ENCODE measurements around the gene COL4A6.

Gene COL4A6

DNA sequence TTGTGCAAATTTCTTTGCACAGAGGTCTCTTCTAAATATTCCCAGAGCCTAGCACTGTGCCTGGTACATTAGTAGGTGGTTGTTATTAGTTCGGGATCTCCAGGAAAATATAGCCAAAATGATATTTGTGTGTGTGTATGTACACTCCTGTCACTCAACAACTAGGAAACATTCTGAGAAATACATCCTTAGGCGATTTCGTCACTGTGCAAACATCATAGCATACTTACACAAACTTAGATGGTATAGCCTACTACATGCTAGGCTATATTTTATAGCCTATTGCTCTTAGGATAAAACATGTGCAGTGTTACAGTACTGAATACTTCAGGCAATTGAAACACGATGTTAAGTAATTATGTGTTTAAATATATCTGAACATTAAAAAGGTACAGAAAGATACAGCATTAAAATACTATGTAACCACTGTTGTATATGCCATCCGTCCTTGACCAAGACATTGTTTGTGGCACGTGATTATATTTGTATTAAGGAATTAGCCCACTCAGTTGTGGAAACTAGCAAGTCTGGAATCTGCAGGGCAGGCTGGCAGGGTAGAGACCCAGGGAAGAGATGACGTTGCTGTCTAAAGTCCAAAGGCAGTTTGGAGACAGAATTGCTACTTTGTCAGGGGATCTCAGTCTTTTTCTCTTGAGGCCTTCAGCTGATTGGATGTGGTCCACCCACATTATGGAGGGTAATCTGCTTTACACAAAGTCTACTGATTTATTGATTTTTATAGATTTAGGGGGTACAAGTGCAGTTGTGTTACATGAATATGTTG is 106.9 kb downstream of the COL4A6 start:
- no peak for DNase-seq (ENCODE audit: low spot score)

GRCh38 chrX:108323751-108324150 is 114.5 kb downstream of the COL4A6 start:
- no peak for DNase-seq (ENCODE audit: low spot score)

- DNase-seq (ENCODE audit: low spot score), result no peak
Observed at GRCh38 chrX:108322234-108322633, 116.0 kb downstream of the COL4A6 start.

DNA sequence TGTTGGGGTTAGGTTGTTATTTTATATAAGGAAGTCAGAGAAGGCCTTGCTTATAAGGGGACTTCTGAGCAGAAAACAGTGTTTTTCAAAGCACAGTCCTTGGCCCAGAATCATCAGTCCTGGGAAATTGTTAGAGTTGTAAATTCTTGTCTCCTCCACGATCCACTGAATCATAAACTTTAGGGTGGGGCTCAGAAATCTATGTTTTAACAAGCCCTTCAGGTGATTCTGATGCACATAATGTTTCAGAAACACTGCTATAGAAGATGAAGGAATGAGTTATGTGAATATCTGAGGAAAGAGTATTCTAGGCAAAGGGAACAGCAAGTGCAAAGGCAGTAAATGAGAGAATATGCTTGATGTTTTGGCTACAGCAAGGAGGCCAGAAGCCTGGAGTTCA is 121.8 kb downstream of the COL4A6 start:
- no peak for DNase-seq (ENCODE audit: low spot score)

GRCh38 chrX:108313669-108314068 is 124.6 kb downstream of the COL4A6 start:
- no peak for DNase-seq (ENCODE audit: low spot score)

DNA sequence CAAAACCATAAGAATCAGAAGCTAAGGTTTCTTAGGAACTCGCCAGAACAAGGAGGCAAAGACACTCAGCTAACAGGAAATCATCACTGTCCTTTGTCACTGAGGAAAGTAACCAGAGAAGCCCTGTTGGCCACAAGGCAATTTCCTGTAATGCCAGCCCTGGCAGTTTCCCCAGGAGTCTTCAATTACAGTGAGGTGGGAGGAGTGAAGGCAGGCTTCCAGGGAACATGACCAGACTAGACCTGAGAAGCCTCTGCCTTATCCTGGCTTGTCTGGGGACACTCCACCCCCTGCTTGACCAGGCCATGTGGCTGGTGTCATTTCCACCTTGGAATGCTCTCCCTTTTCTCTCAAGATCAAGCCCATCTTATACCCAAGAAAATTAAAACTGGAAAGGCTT is 125.3 kb downstream of the COL4A6 start:
- no peak for DNase-seq (ENCODE audit: low spot score)

GRCh38 chrX:108312011-108312410 is 126.2 kb downstream of the COL4A6 start:
- no peak for DNase-seq (ENCODE audit: low spot score)

GRCh38 chrX:108310506-108310905 is 127.7 kb downstream of the COL4A6 start:
- no peak for DNase-seq (ENCODE audit: low spot score)

DNA sequence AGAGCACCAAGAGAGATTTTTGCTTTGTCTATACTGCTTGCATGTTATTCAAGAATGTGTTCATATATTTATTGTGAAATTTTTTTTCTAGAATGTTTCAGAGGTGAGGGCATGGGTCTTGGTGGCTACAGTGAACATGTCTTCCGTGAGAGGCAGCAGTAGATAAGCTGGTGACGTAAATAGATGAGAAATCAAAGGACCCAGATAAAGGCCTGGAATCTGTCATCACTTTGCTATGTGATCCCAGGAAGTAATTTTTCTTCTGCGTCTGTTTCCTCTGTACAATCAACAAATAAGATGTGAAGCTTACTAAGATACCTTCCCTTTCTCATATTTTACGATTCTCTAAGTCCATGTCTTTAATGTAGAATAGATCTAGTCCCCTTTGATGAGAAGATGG is 129.1 kb downstream of the COL4A6 start:
- DNase-seq (ENCODE audit: low spot score), result no peak

GRCh38 chrX:108307132-108308085 is 130.8 kb downstream of the COL4A6 start:
- no peak for DNase-seq (ENCODE audit: low spot score)

- no peak for DNase-seq (ENCODE audit: low spot score)
Observed at GRCh38 chrX:108306086-108306485, 132.1 kb downstream of the COL4A6 start.

DNA sequence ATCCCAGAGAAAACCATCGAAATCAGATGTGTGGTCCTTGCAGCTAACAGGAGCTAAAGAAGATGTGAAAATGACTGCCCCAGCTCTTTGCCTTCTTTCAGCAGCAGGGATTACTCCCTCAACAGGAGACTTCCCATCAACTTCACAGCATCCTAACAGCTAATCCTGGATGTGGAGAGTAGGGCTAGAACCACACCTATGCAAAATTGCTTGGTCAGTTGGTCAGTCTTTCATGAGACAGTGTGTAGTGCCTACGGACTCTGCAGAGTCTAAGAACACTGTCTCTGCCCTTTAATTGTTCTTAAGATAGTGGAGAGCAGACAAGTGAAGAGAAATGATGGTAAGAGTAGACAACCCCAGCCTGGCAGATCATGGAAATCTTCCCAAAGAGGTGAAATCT is 133.5 kb downstream of the COL4A6 start:
- no peak for DNase-seq (ENCODE audit: low spot score)

DNA sequence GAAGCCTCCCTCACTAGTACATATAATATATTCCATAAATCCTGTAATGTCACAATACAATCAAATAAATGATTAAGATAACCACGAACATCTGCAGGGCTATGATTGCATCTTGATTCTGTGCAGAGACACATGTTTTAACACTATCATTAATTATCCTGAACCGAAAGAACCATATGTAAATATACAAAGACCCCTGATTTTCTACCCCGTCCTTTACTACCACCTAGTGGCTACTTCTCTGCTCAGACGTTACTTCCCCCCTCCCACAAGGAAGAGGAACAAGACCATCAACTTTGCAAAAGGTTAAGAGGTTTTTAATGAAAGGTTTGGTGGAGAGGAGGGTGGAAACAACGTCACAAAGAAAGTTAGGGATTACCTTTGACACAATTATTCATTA is 134.0 kb downstream of the COL4A6 start:
- DNase-seq (ENCODE audit: low spot score), result no peak

DNA sequence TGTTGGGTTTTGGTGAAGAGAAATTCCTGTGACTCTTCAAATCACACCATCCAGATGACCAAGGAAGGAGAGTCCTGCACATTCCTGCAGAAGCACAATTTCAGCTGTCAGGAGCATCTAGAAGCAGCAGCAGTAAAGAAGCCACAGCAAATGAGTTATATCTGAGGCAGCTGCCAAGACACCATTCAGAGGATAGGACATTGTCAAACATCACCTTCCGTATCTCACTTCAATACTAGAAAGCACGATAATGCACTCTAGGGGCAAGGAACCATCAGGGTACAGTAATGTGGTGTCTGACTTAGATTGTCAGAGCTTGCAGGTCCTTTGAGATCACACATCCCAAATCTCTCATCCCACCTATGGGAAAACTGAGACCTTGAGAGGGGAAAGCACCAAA is 134.5 kb downstream of the COL4A6 start:
- DNase-seq (ENCODE audit: low spot score), result no peak

GRCh38 chrX:108299704-108300103 is 138.5 kb downstream of the COL4A6 start:
- DNase-seq (ENCODE audit: low spot score), result no peak

- no peak for DNase-seq (ENCODE audit: low spot score)
Observed at GRCh38 chrX:108299101-108299591, 139.1 kb downstream of the COL4A6 start.

DNA sequence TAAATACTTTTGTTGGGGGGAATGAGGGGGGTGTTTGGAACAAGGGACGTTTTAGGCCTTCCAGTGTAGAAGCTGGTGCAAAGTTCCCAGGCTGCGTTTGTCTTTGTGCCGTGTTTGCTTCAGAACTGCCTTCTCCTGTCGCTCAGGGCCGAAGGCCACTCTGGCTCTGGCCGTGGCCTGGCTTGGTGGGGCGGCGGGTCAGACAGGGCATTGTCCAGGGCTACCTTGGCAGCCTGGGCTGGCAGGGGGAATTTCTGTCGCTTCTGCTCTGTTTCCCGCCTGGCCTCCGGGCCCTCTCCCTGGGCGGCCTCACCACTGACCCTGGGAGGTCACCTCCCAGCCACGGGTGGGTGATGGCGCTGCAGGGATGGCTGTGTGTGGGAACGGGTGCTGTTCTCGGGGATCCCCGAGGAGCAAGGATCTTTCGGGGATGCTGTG is 140.0 kb downstream of the COL4A6 start:
- DNase-seq (ENCODE audit: low spot score), result no peak

DNA sequence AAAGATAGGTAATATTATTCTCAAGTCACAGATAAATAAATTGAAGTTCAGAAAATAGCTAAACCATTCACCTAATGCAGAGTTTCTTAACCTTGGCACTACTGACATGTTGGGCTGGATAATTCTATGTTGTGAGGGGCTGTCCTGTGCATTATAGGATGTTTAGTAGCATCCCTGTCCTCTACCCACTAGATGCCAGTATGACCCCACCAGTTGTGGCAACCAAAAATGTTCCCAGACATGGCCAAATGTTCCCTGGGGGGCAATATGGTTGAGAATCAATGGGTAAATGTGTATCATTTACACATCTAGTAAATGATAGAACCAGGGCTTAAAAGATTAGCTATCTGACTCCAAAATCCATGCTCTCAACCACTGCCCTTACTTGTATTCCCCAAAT is 140.9 kb downstream of the COL4A6 start:
- DNase-seq (ENCODE audit: low spot score), result no peak

GRCh38 chrX:108292053-108292452 is 146.2 kb downstream of the COL4A6 start:
- DNase-seq (ENCODE audit: low spot score), result no peak

DNA sequence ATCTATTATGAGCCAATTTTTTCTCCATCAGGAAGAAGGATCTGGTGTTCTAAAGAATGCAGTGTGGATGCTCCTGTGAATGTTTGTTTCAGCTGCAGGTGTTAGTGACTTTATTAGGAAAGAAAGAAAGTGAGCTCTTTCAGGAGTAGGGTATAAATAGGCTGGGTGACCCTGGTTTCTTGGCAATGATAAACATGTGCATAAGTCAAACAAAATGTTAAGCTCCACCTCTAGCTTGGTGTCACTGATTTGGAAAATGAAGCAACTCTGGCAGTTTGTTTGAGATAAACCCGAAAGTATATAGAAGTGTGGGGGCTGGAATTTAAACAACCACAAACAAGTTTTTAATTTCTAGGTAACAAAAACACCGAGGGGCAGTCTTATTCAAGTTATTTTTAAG is 152.3 kb downstream of the COL4A6 start:
- DNase-seq (ENCODE audit: low spot score), result no peak

DNA sequence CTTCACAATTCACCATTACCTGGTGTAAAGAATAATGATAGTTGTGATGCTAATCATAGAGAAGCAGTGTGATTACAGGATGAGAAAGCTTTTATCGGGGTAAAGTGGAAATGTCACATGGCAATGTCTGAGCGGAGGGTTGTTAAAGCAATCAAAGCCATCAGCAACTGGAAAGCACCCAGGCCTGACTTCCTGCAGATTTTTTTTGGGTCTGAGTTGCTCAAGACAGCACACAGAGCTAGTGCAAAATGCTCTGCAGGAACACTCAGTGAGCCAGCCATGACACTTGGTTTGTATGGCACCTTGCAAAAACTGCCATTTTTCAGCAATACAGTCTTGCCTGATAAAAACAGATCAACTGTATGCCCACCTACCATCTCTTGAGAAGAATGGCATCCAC is 152.9 kb downstream of the COL4A6 start:
- DNase-seq (ENCODE audit: low spot score), result no peak

GRCh38 chrX:108275732-108276131 is 162.5 kb downstream of the COL4A6 start:
- no peak for DNase-seq (ENCODE audit: low spot score)

- no peak for DNase-seq (ENCODE audit: low spot score)
Observed at GRCh38 chrX:108271397-108271787, 166.8 kb downstream of the COL4A6 start.
